HG02852 (cell line): Measurements from ENCODE around the gene GRXCR1.
A peak's percentile ranks its signal among the peaks of the same experiment; 100 is the strongest.

Experiments
- ATAC-seq: cut with Tn5 transposase; IDR thresholded peaks from one replicate; pipeline ENCODE4 v1.9.1; 2021; ENCODE audit warnings: mild to moderate bottlenecking, moderate library complexity; ENCODE audit not compliant: unreplicated experiment

The GRXCR1 gene

GRCh38 chr4:42892413-42892812, at the start of gene GRXCR1:
Gene GRXCR1 (plus strand): TSS chr4:42892713. CDS start chr4:42893267, 554 bp downstream.
- ATAC-seq, result no peak

- no peak for ATAC-seq
Observed at GRCh38 chr4:42843694-42844093, 48.8 kb upstream of the GRXCR1 start.

- ATAC-seq, result peak; percentile 54
Observed at GRCh38 chr4:42844422-42845070, 48.0 kb upstream of the GRXCR1 start.

- ATAC-seq, result no peak
Observed at GRCh38 chr4:42845586-42845985, 46.9 kb upstream of the GRXCR1 start.

- ATAC-seq, result no peak
Observed at GRCh38 chr4:42855779-42856178, 36.7 kb upstream of the GRXCR1 start.

GRCh38 chr4:42865572-42866189, 26.8 kb upstream of the GRXCR1 start:
- peak; percentile 81 for ATAC-seq

GRCh38 chr4:42871261-42871660, 21.3 kb upstream of the GRXCR1 start:
- no peak for ATAC-seq

GRCh38 chr4:42871671-42872290, 20.7 kb upstream of the GRXCR1 start:
- ATAC-seq, result no peak

- no peak for ATAC-seq
Observed at GRCh38 chr4:42878863-42879262, 13.7 kb upstream of the GRXCR1 start.

- no peak for ATAC-seq
Observed at GRCh38 chr4:42881253-42881652, 11.3 kb upstream of the GRXCR1 start.

GRCh38 chr4:42891644-42892043, 869 bp upstream of the GRXCR1 start:
- ATAC-seq, result no peak

- ATAC-seq, result no peak
Observed at GRCh38 chr4:42895452-42895851, 2.9 kb downstream of the GRXCR1 start.

- ATAC-seq, result no peak
Observed at GRCh38 chr4:42904986-42905385, 12.5 kb downstream of the GRXCR1 start.

- ATAC-seq, result no peak
Observed at GRCh38 chr4:42905591-42905990, 13.1 kb downstream of the GRXCR1 start.

GRCh38 chr4:42906341-42906740, 13.8 kb downstream of the GRXCR1 start:
- ATAC-seq, result no peak

GRCh38 chr4:42906891-42907759, 14.6 kb downstream of the GRXCR1 start:
- ATAC-seq, result no peak

- no peak for ATAC-seq
Observed at GRCh38 chr4:42910459-42910858, 17.9 kb downstream of the GRXCR1 start.

- no peak for ATAC-seq
Observed at GRCh38 chr4:42914937-42915336, 22.4 kb downstream of the GRXCR1 start.

- ATAC-seq, result no peak
Observed at GRCh38 chr4:42915484-42915883, 23.0 kb downstream of the GRXCR1 start.

- no peak for ATAC-seq
Observed at GRCh38 chr4:42917296-42917695, 24.8 kb downstream of the GRXCR1 start.

GRCh38 chr4:42923431-42923830, 30.9 kb downstream of the GRXCR1 start:
- no peak for ATAC-seq
